Embryonic facial prominence (tissue), 1 donor: ENCODE results near the gene S100A8.
A peak's percentile ranks its signal among the peaks of the same experiment; 100 is the strongest.
"Not testable (repeated sequence)": the region's sequence is repeated elsewhere in the genome, so short reads cannot be mapped to it uniquely, and the experiment has no call there.

Experiments
- DNase-seq: peaks from one replicate; pipeline ENCODE4 v3.0.0-alpha.2; 2016; ENCODE audit errors: extremely low spot score

The S100A8 gene

GRCh38 chr1:153390938-153391710 is at the start of gene S100A8:
Gene S100A8, minus strand, starts transcription at chr1:153391073. Its CDS starts 538 bp downstream, at chr1:153390535.
- DNase-seq: no peak

- DNase-seq: no peak
These were observed 48.4 kb upstream of the S100A8 start for GRCh38 chr1:153439273-153439672.

GRCh38 chr1:153438599-153438998 is 47.7 kb upstream of the S100A8 start:
- no peak for DNase-seq

GRCh38 chr1:153437236-153437635 is 46.4 kb upstream of the S100A8 start:
- no peak for DNase-seq

GRCh38 chr1:153434746-153435455 is 44.0 kb upstream of the S100A8 start:
- DNase-seq: no peak

- no peak for DNase-seq
These were observed 42.2 kb upstream of the S100A8 start for GRCh38 chr1:153432874-153433681.

- no peak for DNase-seq
These were observed 41.1 kb upstream of the S100A8 start for GRCh38 chr1:153431928-153432327.

GRCh38 chr1:153431427-153431826 is 40.6 kb upstream of the S100A8 start:
- no peak for DNase-seq

- no peak for DNase-seq
These were observed 40.1 kb upstream of the S100A8 start for GRCh38 chr1:153431002-153431401.

GRCh38 chr1:153430561-153430960 is 39.7 kb upstream of the S100A8 start:
- no peak for DNase-seq

GRCh38 chr1:153430166-153430553 is 39.3 kb upstream of the S100A8 start:
- DNase-seq: no peak

GRCh38 chr1:153429266-153430165 is 38.6 kb upstream of the S100A8 start:
- no peak for DNase-seq

- DNase-seq: no peak
These were observed 37.9 kb upstream of the S100A8 start for GRCh38 chr1:153428791-153429190.

GRCh38 chr1:153428073-153428638 is 37.3 kb upstream of the S100A8 start:
- no peak for DNase-seq

- DNase-seq: no peak
These were observed 35.9 kb upstream of the S100A8 start for GRCh38 chr1:153426809-153427208.

GRCh38 chr1:153422450-153423068 is 31.7 kb upstream of the S100A8 start:
- DNase-seq: peak; percentile 65

- no peak for DNase-seq
These were observed 29.4 kb upstream of the S100A8 start for GRCh38 chr1:153420306-153420705.

- DNase-seq: not testable (repeated sequence)
These were observed 28.5 kb upstream of the S100A8 start for GRCh38 chr1:153419436-153419793.

GRCh38 chr1:153418758-153419435 is 28.0 kb upstream of the S100A8 start:
- DNase-seq: not testable (repeated sequence)
